AG04450 (cell line): ENCODE data around the gene CAPS. TPM values are rescaled to one million over a fixed set of nuclear protein-coding genes. Genes with fewer than 3 reads are reported as not detected.
"Not testable (repeated sequence)": the region's sequence is repeated elsewhere in the genome, so short reads cannot be mapped to it uniquely, and the experiment has no call there.

ENCODE experiments used
- CTCF ChIA-PET: fragments of 300-600, 350-600 bp; formaldehyde crosslinking; extraction: SDS; loops from one replicate; lab custom pipeline; 2022; ENCODE audit warnings: antibody characterized with exemption, inconsistent platforms; lab: Charles Lee
- POLR2A ChIA-PET: fragments of 350-600 bp; formaldehyde crosslinking; extraction: SDS; loops from one replicate; lab custom pipeline; 2021; ENCODE audit warnings: antibody characterized with exemption, inconsistent platforms; lab: Yijun Ruan, JAX
- DNase-seq: peaks from one replicate; pipeline ENCODE4 v3.0.0-alpha.2; 2011; ENCODE audit warnings: low read depth, low spot score
- H3K27ac ChIP-seq: one replicate; pipeline ENCODE4 v1.5.1; 2012; ENCODE audit warnings: low read depth, low read length, control low read depth
- H3K27me3 ChIP-seq: one replicate; pipeline ENCODE4 v1.6.0; 2012; ENCODE audit warnings: low read length; ENCODE audit not compliant: control insufficient read depth, insufficient read depth
- H3K4me3 ChIP-seq: 2 replicates; pipeline ENCODE4 v1.5.1; 2011; ENCODE audit warnings: mild to moderate bottlenecking, low read depth, low read length, control low read depth
- H3K9me3 ChIP-seq: 2 replicates; pipeline ENCODE4 v1.5.1; 2012; ENCODE audit warnings: low read length; ENCODE audit not compliant: control insufficient read depth, insufficient read depth
- polyA plus RNA-seq: library from polyadenylated mRNA; depleted of rRNA; stranded (reverse); fragments of >200 nt; gene quantifications from 2 replicates; pipeline ENCODE4 v1.2.3, GENCODE V29; 2011; rRNA removed
- TF ChIP-seq, protein P1 (sequence below): IDR thresholded peaks from 2 replicates; pipeline ENCODE4 v1.5.1; 2011; ENCODE audit warnings: low read depth, low read length, control low read depth, inconsistent platforms

The CAPS gene
- polyA plus RNA-seq, 1 experiment: 2.7 TPM

DNA sequence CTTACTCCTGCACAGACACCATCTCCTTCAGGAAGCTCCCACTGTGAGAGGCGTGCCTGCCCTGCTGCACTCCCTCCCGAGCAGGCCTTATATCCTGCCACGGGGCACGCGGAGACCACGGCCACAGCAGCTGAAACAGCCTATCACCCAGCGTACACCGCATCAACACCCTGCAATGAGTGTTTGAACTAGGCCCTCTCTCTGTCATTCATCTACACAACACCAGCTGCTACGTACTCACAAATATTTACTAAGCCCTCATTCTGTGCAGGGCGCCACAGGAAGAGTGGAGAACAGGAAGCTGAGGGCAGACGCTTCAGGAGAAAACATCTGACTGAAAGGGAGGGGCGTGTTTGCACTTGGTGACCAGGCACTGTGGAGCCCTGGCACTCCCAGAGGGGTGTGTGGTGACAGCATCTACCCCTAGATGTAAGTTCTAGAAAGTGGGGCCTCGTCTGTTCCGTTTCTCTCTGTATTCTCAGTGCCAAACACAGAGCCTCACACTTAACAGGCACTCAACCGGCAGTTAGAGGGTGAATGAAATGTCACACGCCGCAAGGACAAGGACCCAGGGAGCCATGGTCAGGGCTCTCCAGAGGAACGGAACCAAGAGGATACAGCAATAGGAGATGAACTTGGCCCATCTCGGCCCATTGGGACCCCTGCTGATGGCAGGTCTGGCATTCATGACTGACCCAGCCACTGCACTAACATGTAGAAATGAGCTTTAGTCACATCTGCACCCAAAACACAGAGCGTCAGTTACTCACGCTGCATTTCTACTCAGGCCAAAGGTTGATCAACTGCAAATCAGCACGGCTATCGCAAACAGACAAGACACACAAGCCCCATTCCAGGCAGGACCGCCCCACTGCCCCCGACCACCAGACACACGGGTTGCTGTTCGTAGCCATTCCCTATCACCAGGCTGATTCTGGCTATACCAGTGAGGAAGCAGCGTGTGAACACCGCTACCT is 48.2 kb downstream of the CAPS start:
- Histone ChIP-seq H3K27me3 (no peaks in the 10 kb centered on the region), H3K4me3 (no peak overlapping the region), H3K9me3 (no peaks in the 10 kb centered on the region), H3K27ac (peak overlapping the region; percentile 82)
- DNase-seq: no peak
- ChIA-PET CTCF (interaction anchor here (0.6 to 1.3 kb wide), 3 partner anchors 25 to 158 kb away, joined by 3 to 5 read pairs (median 3); no protein-coding TSS in a partner anchor), POLR2A (interaction anchor here (0.6 to 1.7 kb wide), 5 partner anchors 16 to 142 kb away, joined by 3 to 18 read pairs (median 3); partner anchors contain the start of gene RANBP3)
- TF ChIP-seq, protein P1, sequence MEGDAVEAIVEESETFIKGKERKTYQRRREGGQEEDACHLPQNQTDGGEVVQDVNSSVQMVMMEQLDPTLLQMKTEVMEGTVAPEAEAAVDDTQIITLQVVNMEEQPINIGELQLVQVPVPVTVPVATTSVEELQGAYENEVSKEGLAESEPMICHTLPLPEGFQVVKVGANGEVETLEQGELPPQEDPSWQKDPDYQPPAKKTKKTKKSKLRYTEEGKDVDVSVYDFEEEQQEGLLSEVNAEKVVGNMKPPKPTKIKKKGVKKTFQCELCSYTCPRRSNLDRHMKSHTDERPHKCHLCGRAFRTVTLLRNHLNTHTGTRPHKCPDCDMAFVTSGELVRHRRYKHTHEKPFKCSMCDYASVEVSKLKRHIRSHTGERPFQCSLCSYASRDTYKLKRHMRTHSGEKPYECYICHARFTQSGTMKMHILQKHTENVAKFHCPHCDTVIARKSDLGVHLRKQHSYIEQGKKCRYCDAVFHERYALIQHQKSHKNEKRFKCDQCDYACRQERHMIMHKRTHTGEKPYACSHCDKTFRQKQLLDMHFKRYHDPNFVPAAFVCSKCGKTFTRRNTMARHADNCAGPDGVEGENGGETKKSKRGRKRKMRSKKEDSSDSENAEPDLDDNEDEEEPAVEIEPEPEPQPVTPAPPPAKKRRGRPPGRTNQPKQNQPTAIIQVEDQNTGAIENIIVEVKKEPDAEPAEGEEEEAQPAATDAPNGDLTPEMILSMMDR: no peak

DNA sequence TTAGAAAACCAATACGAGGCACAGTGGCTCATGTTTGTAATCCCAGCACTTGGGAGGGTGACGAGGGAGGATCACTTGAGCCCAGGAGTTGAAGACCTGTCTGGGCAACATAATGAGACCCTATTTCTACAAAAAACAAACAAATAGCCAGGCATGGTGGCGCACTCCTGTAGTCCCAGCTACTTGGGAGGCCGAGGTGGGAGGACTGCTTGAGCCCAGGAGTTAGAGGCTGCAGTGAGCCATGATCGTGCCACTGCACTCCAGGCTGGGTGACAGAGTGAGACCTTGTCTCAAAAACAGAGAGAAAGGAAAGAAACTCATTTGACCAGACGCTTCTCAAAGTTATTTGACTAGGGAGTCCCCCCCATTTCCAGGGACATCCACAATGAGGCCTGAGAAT is 49.2 kb downstream of the CAPS start:
- H3K4me3 ChIP-seq, CTCF ChIA-PET, H3K27ac ChIP-seq, H3K27me3 ChIP-seq, H3K9me3 ChIP-seq, DNase-seq, POLR2A ChIA-PET: not testable (repeated sequence)

DNA sequence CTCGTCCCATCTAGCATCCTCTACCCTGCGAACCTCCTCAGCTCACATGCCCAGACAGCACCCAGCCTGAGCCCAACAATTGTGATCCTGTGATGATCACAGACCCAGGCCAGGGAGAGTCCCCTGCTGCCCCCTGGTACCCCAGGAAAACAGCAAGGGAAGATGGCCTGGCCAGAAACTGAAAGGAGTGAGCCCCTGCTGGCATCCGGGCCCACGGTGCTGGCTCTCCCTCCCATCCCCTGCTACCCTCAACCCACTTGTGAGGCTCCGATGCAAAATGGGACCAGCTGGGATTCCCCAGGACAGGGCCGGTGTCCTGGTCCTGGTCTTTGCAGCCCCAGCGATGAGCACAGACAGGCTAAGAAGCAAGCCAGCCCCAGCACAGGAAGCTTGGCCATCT is 49.8 kb downstream of the CAPS start:
- no peaks in the 10 kb centered on the region for H3K9me3 ChIP-seq
- ChIA-PET POLR2A (interaction anchor here (0.9 kb wide), 1 partner anchor 60 kb away, joined by 3 read pairs; no protein-coding TSS in a partner anchor), CTCF (interaction anchor here (1.6 kb wide), 1 partner anchor 159 kb away, joined by 5 read pairs; the partner anchor contains the start of gene NRTN)
- TF ChIP-seq, protein P1: no peak
- H3K27ac ChIP-seq: no peak overlapping the region
- no peaks in the 10 kb centered on the region for H3K27me3 ChIP-seq
- DNase-seq: no peak
- no peak overlapping the region for H3K4me3 ChIP-seq

DNA sequence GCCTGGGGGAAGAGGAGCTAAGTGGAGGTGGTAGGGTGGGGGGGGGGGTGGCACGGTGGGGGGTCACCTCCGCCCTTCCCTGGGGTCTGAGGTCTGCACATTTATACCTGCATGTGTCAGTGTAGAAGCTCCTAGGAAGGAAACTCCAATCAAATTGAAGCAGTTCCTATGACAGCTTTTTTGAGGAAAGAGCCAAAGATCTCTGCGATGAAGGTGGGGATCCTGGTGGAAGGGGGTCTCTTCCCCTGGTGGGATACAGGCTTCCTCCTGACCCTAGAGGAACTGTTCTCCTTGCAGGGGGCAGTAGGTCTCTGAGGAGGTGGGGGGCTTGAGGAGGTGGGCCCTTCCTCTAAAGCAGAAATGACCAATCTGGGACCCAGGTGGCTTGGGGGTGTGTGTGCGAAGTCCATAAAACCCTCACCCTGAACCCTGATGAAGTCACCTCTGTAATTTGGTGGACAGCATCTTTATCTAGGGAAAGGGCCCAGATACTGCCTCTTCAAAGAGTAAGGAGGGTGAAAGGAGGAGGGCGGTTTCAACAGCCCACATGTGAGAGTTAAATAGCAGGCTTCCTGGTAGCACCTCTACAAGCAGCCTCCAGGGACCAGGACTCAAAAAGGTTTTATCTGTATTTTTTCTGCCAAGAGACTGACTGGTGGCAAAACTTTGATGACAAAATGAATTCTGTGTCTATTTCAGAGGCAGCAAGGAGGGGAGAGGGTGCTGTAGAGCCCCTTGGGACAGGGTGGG is 50.9 kb downstream of the CAPS start:
- Histone ChIP-seq H3K27me3 (no peaks in the 10 kb centered on the region), H3K9me3 (no peaks in the 10 kb centered on the region), H3K4me3 (no peak overlapping the region), H3K27ac (no peak overlapping the region)
- POLR2A ChIA-PET: interaction anchor here (0.9 kb wide), 1 partner anchor 61 kb away, joined by 3 read pairs; no protein-coding TSS in a partner anchor
- no peak for DNase-seq
- TF ChIP-seq, protein P1: no peak
- CTCF ChIA-PET: interaction anchor here (0.6 to 3.7 kb wide), 4 partner anchors 13 to 161 kb away, joined by 3 to 72 read pairs (median 6); partner anchors contain the start of gene NRTN

Other genes starting within 250 kb of the CAPS start
- gene MICOS13, start 233.7 kb upstream of the CAPS start, polyA plus RNA-seq: 25.2 and 39.3 TPM in 2 replicates
- gene HSD11B1L, start 233.2 kb upstream of the CAPS start, polyA plus RNA-seq: 4.9 and 7.0 TPM in 2 replicates
- gene RPL36, start 224.0 kb upstream of the CAPS start, polyA plus RNA-seq: 478 and 743 TPM in 2 replicates
- gene LONP1, start 194.1 kb upstream of the CAPS start, polyA plus RNA-seq: 37.8 and 48.6 TPM in 2 replicates
- gene CATSPERD, start 193.6 kb upstream of the CAPS start, polyA plus RNA-seq: not detected in 2 replicates
- 0.16 and 0.17 TPM in 2 replicates for gene PRR22, start 129.5 kb upstream of the CAPS start, polyA plus RNA-seq
- gene DUS3L, start 123.1 kb upstream of the CAPS start, polyA plus RNA-seq: 7.8 and 8.0 TPM in 2 replicates
- 0.24 and 0.53 TPM in 2 replicates for gene NRTN, start 109.2 kb upstream of the CAPS start, polyA plus RNA-seq
- not detected in 2 replicates for gene FUT6, start 74.6 kb upstream of the CAPS start, polyA plus RNA-seq
- not detected in 2 replicates for gene FUT3, start 62.8 kb upstream of the CAPS start, polyA plus RNA-seq
- not detected in 2 replicates for gene FUT5, start 43.7 kb upstream of the CAPS start, polyA plus RNA-seq
- gene NDUFA11, start 10.5 kb upstream of the CAPS start, polyA plus RNA-seq: 168 and 272 TPM in 2 replicates
- gene VMAC, start 9.4 kb upstream of the CAPS start, polyA plus RNA-seq: 2.5 and 2.6 TPM in 2 replicates
- 62.6 and 81.9 TPM in 2 replicates for gene RANBP3, start 63.9 kb downstream of the CAPS start, polyA plus RNA-seq
- 2.7 and 2.9 TPM in 2 replicates for gene RFX2, start 196.2 kb downstream of the CAPS start, polyA plus RNA-seq
- not detected in 2 replicates for gene ACSBG2, start 221.4 kb downstream of the CAPS start, polyA plus RNA-seq